Measurements from ENCODE around the gene CCDC88C.

Gene CCDC88C

GRCh38 chr14:91378930-91379578 is 38.6 kb downstream of the CCDC88C start:
- no peak for DNase-seq (ENCODE audit: extremely low spot score)
- CTCF ChIA-PET = interaction anchor here (0.7 to 5.7 kb wide), 6 partner anchors 8 to 56 kb away, joined by 3 to 29 read pairs (median 9); no protein-coding TSS in a partner anchor
- POLR2A ChIA-PET = no interaction called here

GRCh38 chr14:91377700-91378652 is 39.6 kb downstream of the CCDC88C start:
- no peak for TF ChIP-seq CTCF (IDR thresholded peaks at IDR 0.05; ENCODE audit: control extremely low read depth, extremely low read depth, low read depth, missing control alignments)
- DNase-seq (ENCODE audit: extremely low spot score) = no peak
- CTCF ChIA-PET = interaction anchor here (0.8 to 5.7 kb wide), 11 partner anchors 9 to 55 kb away, joined by 3 to 29 read pairs (median 4); partner anchors contain the start of gene CCDC88C
- POLR2A ChIA-PET = interaction anchor here (1.3 kb wide), 1 partner anchor 11 kb away, joined by 4 read pairs; no protein-coding TSS in a partner anchor

More at GRCh38 chr14:91378930-91379578, 38.6 kb downstream of the CCDC88C start:
- TF ChIP-seq CTCF (IDR thresholded peaks at IDR 0.05; ENCODE audit: control extremely low read depth, extremely low read depth, low read depth, missing control alignments) = no peak

- no peak for TF ChIP-seq CTCF (IDR thresholded peaks at IDR 0.05; ENCODE audit: control extremely low read depth, extremely low read depth, low read depth, missing control alignments)
- DNase-seq (ENCODE audit: extremely low spot score) = no peak
- ChIA-PET CTCF (interaction anchor here (0.7 to 5.7 kb wide), 13 partner anchors 10 to 53 kb away, joined by 3 to 29 read pairs (median 4); partner anchors contain the start of gene CCDC88C), POLR2A (interaction anchor here (1.3 kb wide), 1 partner anchor 10 kb away, joined by 4 read pairs; no protein-coding TSS in a partner anchor)
Observed at GRCh38 chr14:91376547-91377477, 40.8 kb downstream of the CCDC88C start.

- no peak for DNase-seq (ENCODE audit: extremely low spot score)
- ChIA-PET CTCF (interaction anchor here (0.9 to 5.7 kb wide), 8 partner anchors 13 to 52 kb away, joined by 3 to 29 read pairs (median 6); partner anchors contain the start of gene CCDC88C), POLR2A (interaction anchor here (0.8 kb wide), 1 partner anchor 28 kb away, joined by 3 read pairs; no protein-coding TSS in a partner anchor)
- no peak for TF ChIP-seq CTCF (IDR thresholded peaks at IDR 0.05; ENCODE audit: control extremely low read depth, extremely low read depth, low read depth, missing control alignments)
Observed at GRCh38 chr14:91375720-91376452, 41.7 kb downstream of the CCDC88C start.

GRCh38 chr14:91374879-91375702 is 42.5 kb downstream of the CCDC88C start:
- POLR2A ChIA-PET = interaction anchor here (0.8 kb wide), 1 partner anchor 29 kb away, joined by 3 read pairs; no protein-coding TSS in a partner anchor
- CTCF ChIA-PET = interaction anchor here (0.9 to 5.7 kb wide), 8 partner anchors 13 to 52 kb away, joined by 3 to 29 read pairs (median 8); partner anchors contain the start of gene CCDC88C

More at GRCh38 chr14:91374879-91375702, 42.5 kb downstream of the CCDC88C start:
- TF ChIP-seq CTCF (IDR thresholded peaks at IDR 0.05; ENCODE audit: control extremely low read depth, extremely low read depth, low read depth, missing control alignments) = no peak
- DNase-seq (ENCODE audit: extremely low spot score) = no peak
